GM18508 (cell line): ENCODE results near the gene PITPNM1.
"Not testable (repeated sequence)": the region's sequence is repeated elsewhere in the genome, so short reads cannot be mapped to it uniquely, and the experiment has no call there.

ENCODE experiments used
- ATAC-seq: cut with Tn5 transposase; IDR thresholded peaks from one replicate; pipeline ENCODE4 v1.9.1; 2021; ENCODE audit warnings: moderate number of reproducible peaks; ENCODE audit not compliant: insufficient read depth, unreplicated experiment

The PITPNM1 gene

GRCh38 chr11:67491276-67492068 is 13.7 kb downstream of the PITPNM1 start:
- no peak for ATAC-seq

- ATAC-seq, result no peak
Observed at GRCh38 chr11:67490727-67491065, 14.5 kb downstream of the PITPNM1 start.

GRCh38 chr11:67489885-67490726 is 15.1 kb downstream of the PITPNM1 start:
- no peak for ATAC-seq

- no peak for ATAC-seq
Observed at GRCh38 chr11:67489203-67489884, 15.8 kb downstream of the PITPNM1 start.

- ATAC-seq, result no peak
Observed at GRCh38 chr11:67486481-67487195, 18.5 kb downstream of the PITPNM1 start.

GRCh38 chr11:67485873-67486361 is 19.2 kb downstream of the PITPNM1 start:
- not testable (repeated sequence) for ATAC-seq

GRCh38 chr11:67484847-67485311 is 20.3 kb downstream of the PITPNM1 start:
- ATAC-seq, result no peak

GRCh38 chr11:67483831-67484665 is 21.1 kb downstream of the PITPNM1 start:
- ATAC-seq, result no peak

- ATAC-seq, result peak; percentile 44
Observed at GRCh38 chr11:67482827-67483798, 22.1 kb downstream of the PITPNM1 start, which contains the start of gene AIP. AIP (plus strand) TSS chr11:67483026; CDS start chr11:67483159, 133 bp downstream.

- ATAC-seq, result peak; percentile 1
Observed at GRCh38 chr11:67482275-67482826, 22.8 kb downstream of the PITPNM1 start.

GRCh38 chr11:67477344-67478050 is 27.7 kb downstream of the PITPNM1 start:
- not testable (repeated sequence) for ATAC-seq

GRCh38 chr11:67476692-67477091 is 28.5 kb downstream of the PITPNM1 start:
- ATAC-seq, result not testable (repeated sequence)

GRCh38 chr11:67472882-67473281 is 32.3 kb downstream of the PITPNM1 start:
- no peak for ATAC-seq

GRCh38 chr11:67470337-67471002 is 34.7 kb downstream of the PITPNM1 start:
- no peak for ATAC-seq

- ATAC-seq, result no peak
Observed at GRCh38 chr11:67469508-67469811, 35.7 kb downstream of the PITPNM1 start.

- ATAC-seq, result no peak
Observed at GRCh38 chr11:67468759-67469507, 36.2 kb downstream of the PITPNM1 start, which contains the start of gene TMEM134. TMEM134 (minus strand) TSS chr11:67469251; CDS start chr11:67469192, 59 bp downstream.
